HepG2 (cell line): Measurements from ENCODE around the gene SMIM41.

ENCODE experiments used
- ATAD3A ChIP-seq: sonication (generic); formaldehyde crosslinking; IDR thresholded peaks from 2 replicates; pipeline ENCODE4 v1.4.0; 2020; ENCODE audit warnings: missing genetic modification reagents
- PHB2 ChIP-seq: fragments of 450-650 bp; IDR thresholded peaks from 2 replicates; pipeline ENCODE4 v1.6.1; 2018; ENCODE audit not compliant: partially characterized antibody
- POLR2A ChIP-seq, 2 experiments: IDR thresholded peaks; 2 replicates each; pipeline ENCODE4 v1.6.1; 2011; ENCODE audit warnings: low read depth in 2 of 2, low read length in 2 of 2, mild to moderate bottlenecking in 1 of 2, moderate library complexity in 1 of 2; ENCODE audit not compliant: insufficient read depth in 1 of 2
- ZFP41 ChIP-seq: sonication (generic); formaldehyde crosslinking; IDR thresholded peaks from 2 replicates; pipeline ENCODE4 v1.4.0; 2020; ENCODE audit warnings: mild to moderate bottlenecking, missing genetic modification reagents, borderline replicate concordance
- ZNF30 ChIP-seq: sonication (generic); formaldehyde crosslinking; IDR thresholded peaks from 2 replicates; pipeline ENCODE4 v1.5.0; 2020; ENCODE audit warnings: mild to moderate bottlenecking, missing genetic modification reagents
- ZNF414 ChIP-seq: sonication (generic); formaldehyde crosslinking; IDR thresholded peaks from 2 replicates; pipeline ENCODE4 v1.5.0; 2020; ENCODE audit warnings: missing genetic modification reagents
- ZNF691 ChIP-seq: sonication (generic); formaldehyde crosslinking; IDR thresholded peaks from 2 replicates; pipeline ENCODE4 v1.4.0; 2020; ENCODE audit warnings: missing genetic modification reagents, low read depth, mild to moderate bottlenecking, borderline replicate concordance
- TF ChIP-seq, protein P1 (sequence below): sonication (generic); formaldehyde crosslinking; IDR thresholded peaks from 2 replicates; pipeline ENCODE4 v1.5.0; 2020; ENCODE audit warnings: mild to moderate bottlenecking, missing genetic modification reagents, moderate library complexity
- TF ChIP-seq, protein P2 (sequence below): IDR thresholded peaks from 2 replicates; pipeline ENCODE4 v1.6.1; 2012; ENCODE audit warnings: inconsistent platforms
- TF ChIP-seq, protein P3 (sequence below): sonication (generic); formaldehyde crosslinking; IDR thresholded peaks from 2 replicates; pipeline ENCODE4 v1.4.0; 2020; ENCODE audit warnings: mild to moderate bottlenecking, missing genetic modification reagents

DNA sequence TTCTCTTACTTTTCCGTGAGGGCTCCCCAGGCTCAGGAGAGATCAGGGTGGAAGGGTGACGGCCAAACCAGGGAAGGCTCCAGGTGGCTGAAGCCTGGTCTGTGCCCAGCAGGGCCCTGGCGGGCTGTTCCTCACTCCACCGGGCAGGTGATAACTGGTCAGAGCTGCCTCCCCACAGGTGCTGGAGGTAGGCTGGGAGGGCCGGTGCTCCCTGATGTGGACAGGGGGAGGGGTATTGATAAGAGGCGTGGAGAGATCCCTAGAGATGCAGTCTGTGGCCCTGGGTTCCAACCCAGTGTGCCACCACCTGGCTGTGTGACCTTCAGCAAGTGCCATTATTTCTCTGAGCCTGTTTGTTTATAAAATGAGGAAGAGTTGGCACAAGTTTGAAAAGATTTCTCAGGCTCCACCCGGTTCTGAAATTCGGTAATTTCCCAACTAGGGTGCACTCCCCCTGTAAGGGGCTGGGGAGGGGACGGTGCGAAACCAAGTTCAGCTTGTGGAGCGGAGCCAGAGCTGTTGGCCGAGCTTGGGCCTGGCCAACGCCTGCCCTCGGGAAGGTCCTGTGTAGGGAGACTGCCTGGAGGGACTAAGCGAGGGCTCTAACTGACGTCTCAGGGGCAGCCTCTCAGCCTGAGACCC lies 29.3 kb upstream of the SMIM41 start:
- TF ChIP-seq ZNF691 (CRISPR knock-in tag) (no peak), PHB2 (no peak), ZNF30 (CRISPR knock-in tag) (no peak), ZFP41 (CRISPR knock-in tag) (no peak), ATAD3A (CRISPR knock-in tag) (no peak), POLR2A (IDR thresholded peaks at IDR 0.05; ENCODE audit: insufficient read depth in 1 of 2, low read depth in 2 of 2, low read length in 2 of 2) (no peak), ZNF414 (no peak)
- TF ChIP-seq, protein P1, sequence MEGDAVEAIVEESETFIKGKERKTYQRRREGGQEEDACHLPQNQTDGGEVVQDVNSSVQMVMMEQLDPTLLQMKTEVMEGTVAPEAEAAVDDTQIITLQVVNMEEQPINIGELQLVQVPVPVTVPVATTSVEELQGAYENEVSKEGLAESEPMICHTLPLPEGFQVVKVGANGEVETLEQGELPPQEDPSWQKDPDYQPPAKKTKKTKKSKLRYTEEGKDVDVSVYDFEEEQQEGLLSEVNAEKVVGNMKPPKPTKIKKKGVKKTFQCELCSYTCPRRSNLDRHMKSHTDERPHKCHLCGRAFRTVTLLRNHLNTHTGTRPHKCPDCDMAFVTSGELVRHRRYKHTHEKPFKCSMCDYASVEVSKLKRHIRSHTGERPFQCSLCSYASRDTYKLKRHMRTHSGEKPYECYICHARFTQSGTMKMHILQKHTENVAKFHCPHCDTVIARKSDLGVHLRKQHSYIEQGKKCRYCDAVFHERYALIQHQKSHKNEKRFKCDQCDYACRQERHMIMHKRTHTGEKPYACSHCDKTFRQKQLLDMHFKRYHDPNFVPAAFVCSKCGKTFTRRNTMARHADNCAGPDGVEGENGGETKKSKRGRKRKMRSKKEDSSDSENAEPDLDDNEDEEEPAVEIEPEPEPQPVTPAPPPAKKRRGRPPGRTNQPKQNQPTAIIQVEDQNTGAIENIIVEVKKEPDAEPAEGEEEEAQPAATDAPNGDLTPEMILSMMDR (CRISPR knock-in tag) = no peak
- TF ChIP-seq, protein P2, sequence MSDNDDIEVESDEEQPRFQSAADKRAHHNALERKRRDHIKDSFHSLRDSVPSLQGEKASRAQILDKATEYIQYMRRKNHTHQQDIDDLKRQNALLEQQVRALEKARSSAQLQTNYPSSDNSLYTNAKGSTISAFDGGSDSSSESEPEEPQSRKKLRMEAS = no peak
- TF ChIP-seq, protein P3, sequence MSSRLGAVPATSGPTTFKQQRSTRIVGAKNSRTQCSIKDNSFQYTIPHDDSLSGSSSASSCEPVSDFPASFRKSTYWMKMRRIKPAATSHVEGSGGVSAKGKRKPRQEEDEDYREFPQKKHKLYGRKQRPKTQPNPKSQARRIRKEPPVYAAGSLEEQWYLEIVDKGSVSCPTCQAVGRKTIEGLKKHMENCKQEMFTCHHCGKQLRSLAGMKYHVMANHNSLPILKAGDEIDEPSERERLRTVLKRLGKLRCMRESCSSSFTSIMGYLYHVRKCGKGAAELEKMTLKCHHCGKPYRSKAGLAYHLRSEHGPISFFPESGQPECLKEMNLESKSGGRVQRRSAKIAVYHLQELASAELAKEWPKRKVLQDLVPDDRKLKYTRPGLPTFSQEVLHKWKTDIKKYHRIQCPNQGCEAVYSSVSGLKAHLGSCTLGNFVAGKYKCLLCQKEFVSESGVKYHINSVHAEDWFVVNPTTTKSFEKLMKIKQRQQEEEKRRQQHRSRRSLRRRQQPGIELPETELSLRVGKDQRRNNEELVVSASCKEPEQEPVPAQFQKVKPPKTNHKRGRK = no peak
